ENCODE measurements around the gene OCIAD2.
"Not testable (repeated sequence)": the region's sequence is repeated elsewhere in the genome, so short reads cannot be mapped to it uniquely, and the experiment has no call there.

OCIAD2 gene

GRCh38 chr4:48907706-48908477 is 1.3 kb upstream of the OCIAD2 start:
- no peak for DNase-seq (ENCODE audit: low read depth)

GRCh38 chr4:48905363-48906015 is 1.1 kb downstream of the OCIAD2 start:
- DNase-seq (ENCODE audit: low read depth), result no peak

DNA sequence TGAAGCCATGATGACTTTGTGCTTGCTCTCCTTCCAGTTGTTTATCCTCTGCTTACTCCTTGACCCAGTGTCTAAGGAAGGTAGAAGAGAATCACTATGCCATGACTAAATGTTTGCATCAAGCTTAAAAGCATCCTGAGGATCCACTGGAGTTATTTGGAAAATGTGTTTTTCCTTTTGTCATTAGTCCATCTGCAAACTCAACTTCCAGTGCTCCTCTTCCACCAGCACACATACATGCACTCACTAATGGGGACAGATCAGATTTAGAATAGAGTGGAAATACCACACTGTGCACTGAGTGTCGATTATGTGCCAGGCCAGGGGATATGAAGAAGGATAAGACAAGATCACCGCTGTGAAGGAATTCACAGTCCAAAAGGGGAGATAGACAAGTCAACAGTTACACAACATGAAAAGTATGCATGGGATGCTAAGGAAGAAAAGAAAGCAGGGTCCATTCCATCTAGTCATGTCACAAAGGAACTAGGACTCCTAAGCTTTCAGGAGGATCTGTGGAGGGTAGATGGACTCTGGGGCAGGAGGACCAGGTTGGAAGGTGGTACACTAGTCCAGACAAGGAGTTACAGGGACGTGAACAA is 1.9 kb downstream of the OCIAD2 start:
- no peak for DNase-seq (ENCODE audit: low read depth)

DNA sequence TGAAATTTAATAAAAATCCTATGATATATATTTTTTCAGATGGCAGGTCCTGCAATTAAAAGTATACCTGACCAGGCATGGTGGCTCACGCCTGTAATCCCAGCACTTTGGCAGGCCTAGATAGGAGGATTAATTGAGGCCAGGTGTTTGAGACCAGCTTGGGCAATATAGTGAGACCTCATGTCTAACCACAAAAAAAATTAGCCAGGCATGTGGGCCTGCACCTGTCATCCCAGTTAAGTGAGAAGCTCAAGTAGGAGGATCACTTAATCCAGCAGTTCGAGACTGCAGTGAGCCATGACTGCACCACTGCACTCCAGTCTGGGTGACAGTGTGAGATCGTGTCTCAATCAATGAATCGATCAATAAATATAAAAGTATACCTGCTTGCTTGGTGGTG is 2.5 kb downstream of the OCIAD2 start:
- DNase-seq (ENCODE audit: low read depth), result no peak

- no peak for DNase-seq (ENCODE audit: low read depth)
Observed at GRCh38 chr4:48902266-48902665, 4.3 kb downstream of the OCIAD2 start.

- DNase-seq (ENCODE audit: low read depth), result no peak
Observed at GRCh38 chr4:48901196-48901595, 5.4 kb downstream of the OCIAD2 start.

- DNase-seq (ENCODE audit: low read depth), result no peak
Observed at GRCh38 chr4:48899950-48900349, 6.6 kb downstream of the OCIAD2 start.

- no peak for DNase-seq (ENCODE audit: low read depth)
Observed at GRCh38 chr4:48899432-48899749, 7.2 kb downstream of the OCIAD2 start.

- DNase-seq (ENCODE audit: low read depth), result no peak
Observed at GRCh38 chr4:48898733-48899431, 7.7 kb downstream of the OCIAD2 start.

DNA sequence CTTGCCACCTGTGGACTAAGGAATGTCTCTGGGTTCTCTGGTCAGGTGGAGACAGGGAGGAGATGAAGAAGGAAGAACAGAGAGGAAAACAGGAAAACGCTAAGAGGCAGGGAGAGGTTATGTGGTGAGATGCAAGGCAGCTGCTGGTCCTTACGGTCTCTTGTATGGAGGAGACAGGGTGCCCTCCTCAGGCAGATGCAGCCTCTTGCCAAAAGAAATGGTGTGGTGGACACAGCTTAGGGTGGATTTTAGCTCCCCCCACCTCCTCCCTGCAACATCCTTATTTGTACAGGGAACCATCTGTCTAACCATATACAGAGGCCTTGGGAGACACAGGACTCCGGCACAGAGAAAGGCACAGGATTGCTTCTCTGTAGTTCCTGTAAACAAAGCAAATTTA is 9.7 kb downstream of the OCIAD2 start:
- DNase-seq (ENCODE audit: low read depth), result no peak

- DNase-seq (ENCODE audit: low read depth), result no peak
Observed at GRCh38 chr4:48891028-48891619, 15.4 kb downstream of the OCIAD2 start.

DNA sequence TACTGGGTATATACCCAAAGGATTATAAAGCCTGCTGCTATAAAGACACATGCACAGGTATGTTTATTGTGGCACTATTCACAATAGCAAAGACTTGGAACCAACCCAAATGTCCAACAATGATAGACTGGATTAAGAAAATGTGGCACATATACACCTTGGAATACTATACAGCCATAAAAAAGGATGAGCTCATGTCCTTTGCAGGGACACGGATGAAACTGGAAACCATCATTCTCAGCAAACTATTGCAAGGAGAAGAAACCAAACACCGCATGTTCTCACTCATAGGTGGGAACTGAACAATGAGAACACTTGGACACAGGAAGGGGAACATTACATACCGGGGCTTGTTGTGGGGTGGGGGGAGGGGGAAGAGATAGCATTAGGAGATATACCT is 16.8 kb downstream of the OCIAD2 start:
- not testable (repeated sequence) for DNase-seq (ENCODE audit: low read depth)

DNA sequence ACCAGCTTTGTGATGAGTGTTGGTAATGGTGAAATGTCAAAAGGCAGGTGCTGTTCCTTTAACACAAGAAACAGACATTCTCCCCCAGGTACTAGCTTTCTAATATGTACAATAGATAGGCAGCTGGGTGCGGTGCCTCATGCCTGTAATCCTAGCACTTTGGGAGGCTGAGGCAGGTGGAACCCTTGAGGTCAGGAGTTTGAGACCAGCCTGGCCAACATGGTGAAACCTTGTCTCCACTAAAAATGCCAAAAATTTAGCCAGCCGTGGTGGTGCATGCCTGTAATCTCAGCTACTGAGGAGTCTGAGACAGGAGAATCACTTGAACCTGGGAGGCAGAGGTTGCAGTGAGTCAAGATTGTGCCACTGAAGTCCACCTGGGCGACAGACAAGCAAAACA is 24.9 kb downstream of the OCIAD2 start:
- not testable (repeated sequence) for DNase-seq (ENCODE audit: low read depth)

DNA sequence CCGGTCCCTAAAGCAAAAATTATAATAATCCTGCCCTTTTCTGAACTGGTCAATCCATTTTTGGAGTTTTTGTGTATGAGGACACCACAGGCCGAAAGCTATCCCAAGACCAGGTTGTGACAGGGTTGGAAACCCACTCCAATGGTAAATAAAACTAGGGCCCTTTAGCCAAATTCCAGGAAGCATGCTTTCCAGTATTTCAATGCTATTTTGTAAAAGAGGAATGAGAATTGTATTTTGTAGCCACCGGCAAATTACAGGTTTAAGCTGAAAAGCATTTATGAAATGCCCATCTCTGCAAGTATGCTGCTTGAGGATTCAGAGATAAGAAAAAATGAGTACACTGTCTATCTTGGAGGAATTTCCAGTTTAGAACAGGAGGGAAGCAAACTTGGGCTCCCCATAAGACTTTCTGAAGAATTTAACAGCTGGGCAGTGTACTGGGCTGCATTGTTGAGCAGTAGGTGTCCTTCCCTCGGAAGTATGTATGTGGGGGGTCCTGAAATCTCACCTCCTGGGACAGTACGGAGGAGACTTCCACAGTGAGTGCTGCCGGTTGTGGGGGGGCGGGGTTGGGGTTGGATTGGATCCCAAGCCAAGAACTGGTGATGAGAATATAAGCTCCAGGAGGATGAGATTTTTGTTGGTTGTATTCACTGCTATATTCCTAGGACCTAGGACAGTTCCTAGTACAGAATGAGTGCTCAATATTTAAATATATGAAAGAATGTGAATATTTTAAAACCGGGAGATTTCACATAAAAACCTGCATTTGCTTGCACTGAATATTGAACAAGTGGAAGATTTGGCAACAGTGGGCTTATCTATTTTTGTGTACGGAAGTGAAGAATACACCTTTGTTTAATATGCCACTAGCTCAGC is 26.8 kb downstream of the OCIAD2 start:
- no peak for DNase-seq (ENCODE audit: low read depth)

GRCh38 chr4:48877827-48878535 is 28.6 kb downstream of the OCIAD2 start:
- DNase-seq (ENCODE audit: low read depth), result no peak

GRCh38 chr4:48864696-48865095 is 41.9 kb downstream of the OCIAD2 start:
- not testable (repeated sequence) for DNase-seq (ENCODE audit: low read depth)

DNA sequence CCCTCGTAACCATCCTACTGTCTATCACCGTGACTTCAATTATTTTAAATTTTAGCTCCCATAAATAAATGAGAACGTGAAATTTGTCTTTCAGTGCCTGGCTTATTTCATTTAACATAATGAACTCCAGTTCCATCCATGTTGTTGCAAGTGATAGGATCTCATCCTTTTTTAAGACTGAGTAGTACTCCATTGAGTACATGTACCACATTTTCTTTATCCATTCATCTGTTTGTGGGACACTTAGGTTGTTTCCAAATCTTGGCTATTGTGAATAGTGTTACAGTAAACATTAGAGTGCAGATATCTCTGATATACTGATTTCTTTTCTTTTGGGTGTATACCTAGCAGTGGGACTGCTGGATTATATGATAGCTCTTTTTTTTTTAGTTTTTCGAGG is 42.8 kb downstream of the OCIAD2 start:
- no peak for DNase-seq (ENCODE audit: low read depth)

DNA sequence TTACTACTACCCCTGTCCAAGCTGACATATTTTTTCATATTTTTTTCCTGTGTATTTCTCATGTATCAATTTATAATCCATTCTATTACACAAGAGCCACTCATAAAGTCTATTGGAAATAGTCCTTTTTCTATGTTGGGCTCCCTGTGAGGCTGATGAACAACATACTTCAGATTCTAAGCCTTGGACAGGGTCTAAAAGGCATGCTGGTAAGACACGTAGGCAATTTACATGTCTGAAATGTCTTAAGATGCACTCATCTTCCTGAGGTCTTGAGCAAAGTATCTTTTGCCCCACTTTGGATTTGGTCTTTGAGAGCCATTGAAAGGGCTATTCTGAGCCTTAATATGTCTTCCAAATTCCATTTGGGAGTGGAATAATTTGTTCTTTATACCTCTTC is 43.9 kb downstream of the OCIAD2 start:
- no peak for DNase-seq (ENCODE audit: low read depth)

DNA sequence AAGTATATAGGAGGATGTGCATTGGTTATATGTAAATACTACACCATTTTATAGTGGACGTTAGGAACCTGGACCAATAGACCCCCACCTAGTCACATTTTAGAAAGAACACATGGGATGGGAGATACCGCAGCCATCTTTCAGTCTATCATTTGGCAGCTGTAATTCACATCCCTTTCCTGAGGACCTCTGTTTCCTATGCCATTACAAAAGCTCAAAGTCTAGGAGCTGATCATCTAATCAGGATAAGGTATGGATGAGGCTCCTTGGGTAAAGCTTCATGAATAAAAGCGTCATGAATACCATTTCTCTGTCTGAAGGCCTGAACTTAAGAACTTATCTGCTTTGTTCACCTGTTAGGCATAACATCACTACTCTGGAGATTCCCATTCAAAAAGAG is 44.5 kb downstream of the OCIAD2 start:
- no peak for DNase-seq (ENCODE audit: low read depth)

DNA sequence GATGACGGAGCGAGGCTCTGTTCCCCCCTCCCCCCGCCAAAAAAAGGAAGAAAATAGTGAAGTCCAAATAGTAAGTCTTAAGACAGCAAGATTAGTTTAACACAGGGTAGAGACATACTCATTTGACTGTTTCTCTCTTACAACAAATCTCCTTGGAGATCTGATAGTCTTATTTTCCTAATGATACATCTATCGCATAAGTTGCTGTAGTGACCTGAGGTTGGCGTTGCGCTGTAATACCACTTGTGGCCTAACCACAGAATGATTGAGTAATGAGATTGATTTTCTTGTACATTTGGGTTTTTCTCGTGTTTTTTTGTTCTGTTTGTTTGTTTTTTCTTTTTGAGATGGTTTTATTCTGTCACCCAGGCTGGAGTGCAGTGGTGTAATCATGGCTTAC is 48.4 kb downstream of the OCIAD2 start:
- no peak for DNase-seq (ENCODE audit: low read depth)

DNA sequence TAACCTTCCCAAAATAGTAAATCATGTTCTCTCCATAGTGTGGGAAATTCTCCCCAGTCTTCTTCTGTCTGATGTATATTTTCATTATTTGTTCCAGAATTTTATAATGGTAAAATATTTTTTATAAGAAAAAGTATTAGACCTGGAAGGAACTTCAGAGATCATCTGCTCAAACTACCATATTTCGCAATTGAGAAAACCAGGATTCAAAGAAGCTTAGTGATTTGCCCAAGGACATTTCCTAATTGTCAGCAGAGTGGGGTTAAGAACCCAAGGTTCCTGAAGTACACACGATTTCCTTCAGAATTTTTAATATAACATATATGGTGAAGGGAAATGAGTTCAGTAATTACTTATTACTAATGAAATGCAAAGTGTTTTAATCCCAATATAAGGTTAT is 51.6 kb downstream of the OCIAD2 start:
- no peak for DNase-seq (ENCODE audit: low read depth)
